Osteoblast (primary cell): ENCODE measurements around the gene ALDH18A1. TPM values are rescaled to one million over a fixed set of nuclear protein-coding genes. Genes with fewer than 3 reads are reported as not detected.

Experiments used
- DNase-seq: peaks from one replicate; pipeline ENCODE4 v3.0.0; 2011; ENCODE audit warnings: low spot score, mixed read lengths; ENCODE audit not compliant: insufficient read length; ENCODE audit errors: missing footprints
- H2AFZ ChIP-seq: 2 replicates; pipeline ENCODE4 v1.6.0; 2011; ENCODE audit warnings: mild to moderate bottlenecking, low read length
- H3K27ac ChIP-seq: 2 replicates; pipeline ENCODE4 v1.5.1; 2011; ENCODE audit warnings: mild to moderate bottlenecking, low read depth, low read length, moderate library complexity
- H3K27me3 ChIP-seq: 2 replicates; pipeline ENCODE4 v1.6.0; 2012; ENCODE audit warnings: mild to moderate bottlenecking, control low read depth, inconsistent platforms, low read length, moderate library complexity; ENCODE audit not compliant: insufficient read depth
- H3K36me3 ChIP-seq: 2 replicates; pipeline ENCODE4 v1.5.1; 2011; ENCODE audit warnings: mild to moderate bottlenecking, low read length, control low read depth, moderate library complexity; ENCODE audit not compliant: insufficient read depth
- H3K4me1 ChIP-seq: 2 replicates; pipeline ENCODE4 v1.5.1; 2011; ENCODE audit warnings: mild to moderate bottlenecking, low read length, control low read depth, moderate library complexity; ENCODE audit not compliant: insufficient read depth
- H3K4me2 ChIP-seq: 2 replicates; pipeline ENCODE4 v1.6.0; 2011; ENCODE audit warnings: mild to moderate bottlenecking, low read length; ENCODE audit not compliant: insufficient read depth
- H3K4me3 ChIP-seq: fragments of 200-600 bp; sonication (generic); 3 replicates; pipeline ENCODE4 v1.5.1; 2012; ENCODE audit warnings: mild to moderate bottlenecking, low read length, inconsistent platforms; ENCODE audit not compliant: insufficient read depth
- H3K79me2 ChIP-seq: 2 replicates; pipeline ENCODE4 v1.6.0; 2012; ENCODE audit warnings: mild to moderate bottlenecking, low read length, control low read depth, inconsistent platforms; ENCODE audit not compliant: insufficient read depth
- H3K9me3 ChIP-seq: 2 replicates; pipeline ENCODE4 v1.5.1; 2011; ENCODE audit warnings: low read depth, low read length, control low read depth
- H4K20me1 ChIP-seq: 2 replicates; pipeline ENCODE4 v1.6.0; 2012; ENCODE audit warnings: mild to moderate bottlenecking, low read length, control low read depth; ENCODE audit not compliant: insufficient read depth
- CTCF ChIP-seq: IDR thresholded peaks from 2 replicates; pipeline ENCODE4 v1.5.1; 2011; ENCODE audit warnings: mild to moderate bottlenecking, low read depth, low read length, moderate library complexity; ENCODE audit errors: extremely low read depth
- total RNA-seq: library from RNA; depleted of rRNA; stranded (reverse); fragments of >200 nt; gene quantifications from 2 replicates; pipeline ENCODE4 v1.2.3, GENCODE V29; 2012

ALDH18A1 gene
- total RNA-seq, 1 donor: 98.4 TPM

GRCh38 chr10:95597788-95598187, 58.7 kb downstream of the ALDH18A1 start:
- Histone ChIP-seq H3K27ac (no peak overlapping the region), H3K9me3 (no peaks in the 10 kb centered on the region), H2AFZ (no peak overlapping the region), H4K20me1 (no peaks in the 10 kb centered on the region), H3K4me1 (no peaks in the 10 kb centered on the region), H3K36me3 (no peaks in the 10 kb centered on the region), H3K4me2 (no peak overlapping the region), H3K4me3 (no peak overlapping the region), H3K27me3 (no peaks in the 10 kb centered on the region), H3K79me2 (no peaks in the 10 kb centered on the region)
- DNase-seq: no peak
- no peak for TF ChIP-seq CTCF

- no peak for TF ChIP-seq CTCF
Measured at GRCh38 chr10:95588025-95588424, 68.5 kb downstream of the ALDH18A1 start.

GRCh38 chr10:95579835-95580535, 76.5 kb downstream of the ALDH18A1 start:
- Histone ChIP-seq H3K27ac (no peak overlapping the region), H4K20me1 (no peaks in the 10 kb centered on the region), H3K79me2 (no peaks in the 10 kb centered on the region), H3K27me3 (no peaks in the 10 kb centered on the region), H3K36me3 (no peaks in the 10 kb centered on the region), H3K9me3 (no peaks in the 10 kb centered on the region), H3K4me1 (no peaks in the 10 kb centered on the region), H3K4me2 (no peak overlapping the region), H3K4me3 (no peak overlapping the region), H2AFZ (no peak overlapping the region)
- no peak for DNase-seq
- TF ChIP-seq CTCF: no peak

More at GRCh38 chr10:95588025-95588424, 68.5 kb downstream of the ALDH18A1 start:
- Histone ChIP-seq H2AFZ (no peak overlapping the region), H4K20me1 (no peaks in the 10 kb centered on the region), H3K79me2 (no peaks in the 10 kb centered on the region), H3K27me3 (no peaks in the 10 kb centered on the region), H3K4me3 (no peak overlapping the region), H3K36me3 (no peaks in the 10 kb centered on the region), H3K27ac (no peak overlapping the region), H3K4me2 (no peak overlapping the region), H3K4me1 (no peaks in the 10 kb centered on the region), H3K9me3 (no peaks in the 10 kb centered on the region)
- DNase-seq: no peak

DNA sequence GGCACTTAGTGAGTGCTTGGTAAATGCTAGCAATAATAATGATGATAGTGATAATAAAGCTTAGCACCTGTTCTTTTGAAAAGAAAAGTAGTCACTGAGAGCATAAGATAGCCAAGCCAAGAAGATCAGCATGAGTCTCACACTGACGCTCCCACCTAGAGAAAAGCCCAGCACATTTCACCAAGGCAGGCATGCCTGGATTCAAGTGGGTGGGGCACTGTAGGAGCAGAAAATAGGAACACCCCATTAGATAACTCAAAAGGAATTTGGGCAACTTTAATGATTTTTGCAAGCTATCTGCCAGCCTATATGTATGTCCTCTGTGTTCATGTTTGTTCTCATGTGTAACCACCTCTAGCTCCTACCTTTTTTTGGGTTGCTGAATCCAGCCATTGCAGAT, 77.2 kb downstream of the ALDH18A1 start:
- no peak for TF ChIP-seq CTCF
- H3K4me3 ChIP-seq: no peak overlapping the region
- no peaks in the 10 kb centered on the region for H3K9me3 ChIP-seq

More for the DNA sequence above, 77.2 kb downstream of the ALDH18A1 start:
- Histone ChIP-seq H3K27ac (no peak overlapping the region), H3K79me2 (no peaks in the 10 kb centered on the region), H2AFZ (no peak overlapping the region), H4K20me1 (no peaks in the 10 kb centered on the region), H3K27me3 (no peaks in the 10 kb centered on the region), H3K36me3 (no peaks in the 10 kb centered on the region), H3K4me1 (no peaks in the 10 kb centered on the region), H3K4me2 (no peak overlapping the region)
- no peak for DNase-seq
